ENCODE results near the gene NMUR2. TPM values are rescaled to one million over a fixed set of nuclear protein-coding genes. Genes with fewer than 3 reads are reported as not detected.

NMUR2 gene
- total and polyA plus RNA-seq, 5 donors from 2014 or later: not detected

GRCh38 chr5:152388610-152389009 is 16.5 kb downstream of the NMUR2 start:
- Mint-ChIP-seq H3K27ac (no peak overlapping the region), H3K36me3 (no peaks in the 10 kb centered on the region), H3K4me3 (no peak overlapping the region), H3K27me3 (no peaks in the 10 kb centered on the region), H3K9me3 (peaks cover 0 to 7% (median 0%) of the 10 kb centered on the region in 7 donors), H3K4me1 (no peaks in the 10 kb centered on the region)
- Histone ChIP-seq H3K27me3 (ENCODE audit: control insufficient read depth, insufficient read depth, low read length) (no peaks in the 10 kb centered on the region), H3K27ac (ENCODE audit: insufficient read depth, low read length, poor library complexity, severe bottlenecking) (no peak overlapping the region), H3K9me3 (ENCODE audit: control insufficient read depth in 2 of 2, low read length in 2 of 2) (no peaks in the 10 kb centered on the region), H3K36me3 (ENCODE audit: control insufficient read depth, insufficient read depth, low read length) (no peaks in the 10 kb centered on the region), H3K4me3 (ENCODE audit: low read depth, low read length) (no peak overlapping the region), H3K4me1 (ENCODE audit: control insufficient read depth, insufficient read depth, low read length, poor library complexity, severe bottlenecking) (no peaks in the 10 kb centered on the region)
- no peak for DNase-seq
- no peak for ATAC-seq (ENCODE audit: low read depth in 2 of 2)

DNA sequence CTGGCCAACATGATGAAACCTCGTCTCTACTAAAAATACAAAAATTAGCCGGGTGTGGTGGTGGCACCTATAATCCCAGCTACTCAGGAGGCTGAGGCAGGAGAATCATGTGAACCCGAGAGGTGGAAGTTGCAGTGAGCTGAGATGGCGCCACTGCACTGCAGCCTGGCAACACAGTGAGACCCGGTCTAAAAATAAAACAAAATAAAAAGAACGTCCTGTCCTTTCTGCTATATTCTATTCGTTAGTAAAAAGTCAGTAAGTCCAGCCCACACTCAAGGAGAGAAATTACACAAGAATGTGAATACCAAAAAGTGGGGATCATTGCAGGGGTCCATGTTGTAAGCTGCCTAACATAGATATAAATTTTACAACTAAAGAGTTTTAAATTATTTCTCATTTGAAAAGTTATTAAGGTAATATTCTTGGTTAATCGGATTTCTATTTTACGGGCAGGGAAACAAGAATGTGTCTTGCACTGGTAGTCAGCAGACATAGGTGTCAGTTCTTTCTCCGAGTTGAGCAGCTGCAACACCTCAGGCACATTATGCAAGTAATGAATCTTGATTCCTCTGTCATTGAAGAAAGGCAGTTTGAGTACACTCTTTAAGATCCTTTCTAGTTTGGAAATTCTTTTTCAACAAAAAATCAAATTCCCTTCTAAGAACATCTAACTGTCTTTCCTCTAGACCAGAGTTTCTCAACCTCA is 24.5 kb downstream of the NMUR2 start:
- H3K27ac ChIP-seq (ENCODE audit: insufficient read depth, low read length, poor library complexity, severe bottlenecking): no peak overlapping the region
- no peaks in the 10 kb centered on the region for H3K4me1 ChIP-seq (ENCODE audit: control insufficient read depth, insufficient read depth, low read length, poor library complexity, severe bottlenecking)
- peaks cover 0 to 6% (median 0%) of the 10 kb centered on the region in 7 donors for H3K9me3 Mint-ChIP-seq
- no peaks in the 10 kb centered on the region for H3K36me3 Mint-ChIP-seq
- H3K4me3 ChIP-seq (ENCODE audit: low read depth, low read length): no peak overlapping the region
- no peak for ATAC-seq (ENCODE audit: low read depth in 2 of 2)
- no peak for DNase-seq
- no peaks in the 10 kb centered on the region for H3K27me3 ChIP-seq (ENCODE audit: control insufficient read depth, insufficient read depth, low read length)
- H3K27me3 Mint-ChIP-seq: no peaks in the 10 kb centered on the region
- no peaks in the 10 kb centered on the region for H3K4me1 Mint-ChIP-seq
- no peak overlapping the region for H3K4me3 Mint-ChIP-seq
- H3K27ac Mint-ChIP-seq: no peak overlapping the region
- no peaks in the 10 kb centered on the region for H3K36me3 ChIP-seq (ENCODE audit: control insufficient read depth, insufficient read depth, low read length)
- H3K9me3 ChIP-seq (ENCODE audit: control insufficient read depth in 2 of 2, low read length in 2 of 2): no peaks in the 10 kb centered on the region

- Mint-ChIP-seq H3K27me3 (no peaks in the 10 kb centered on the region), H3K36me3 (no peaks in the 10 kb centered on the region), H3K4me3 (no peak overlapping the region), H3K4me1 (no peaks in the 10 kb centered on the region), H3K27ac (no peak overlapping the region), H3K9me3 (peaks cover 0 to 2% (median 0%) of the 10 kb centered on the region in 7 donors)
- H3K27me3 ChIP-seq (ENCODE audit: control insufficient read depth, insufficient read depth, low read length): no peaks in the 10 kb centered on the region
- H3K4me3 ChIP-seq (ENCODE audit: low read depth, low read length): no peak overlapping the region
- H3K4me1 ChIP-seq (ENCODE audit: control insufficient read depth, insufficient read depth, low read length, poor library complexity, severe bottlenecking): no peaks in the 10 kb centered on the region
- H3K27ac ChIP-seq (ENCODE audit: insufficient read depth, low read length, poor library complexity, severe bottlenecking): no peak overlapping the region
- no peaks in the 10 kb centered on the region for H3K36me3 ChIP-seq (ENCODE audit: control insufficient read depth, insufficient read depth, low read length)
- no peaks in the 10 kb centered on the region for H3K9me3 ChIP-seq (ENCODE audit: control insufficient read depth in 2 of 2, low read length in 2 of 2)
- no peak for DNase-seq
- no peak for ATAC-seq (ENCODE audit: low read depth in 2 of 2)
Measured at GRCh38 chr5:152379331-152379730, 25.7 kb downstream of the NMUR2 start.

DNA sequence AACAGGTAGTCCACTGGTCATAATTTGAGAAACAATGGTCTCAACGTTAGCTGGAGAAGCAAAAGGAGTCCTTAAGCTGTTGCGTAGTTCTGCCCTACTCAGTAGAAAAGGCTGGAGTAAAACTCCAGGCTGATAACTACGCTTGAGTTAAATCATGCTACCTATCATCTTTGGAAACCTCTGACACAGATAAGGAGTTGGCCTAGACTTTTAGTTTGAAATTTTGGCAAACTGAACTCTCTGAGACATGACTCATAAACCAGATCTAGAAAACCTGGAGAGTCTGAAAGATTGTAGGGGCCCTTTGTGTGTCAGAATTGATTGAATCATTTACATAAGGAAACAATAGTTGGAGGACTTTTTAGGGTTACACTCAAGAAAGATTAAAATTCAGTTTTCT is 26.3 kb downstream of the NMUR2 start:
- H3K9me3 Mint-ChIP-seq: peaks cover 0 to 2% (median 0%) of the 10 kb centered on the region in 7 donors
- no peaks in the 10 kb centered on the region for H3K36me3 Mint-ChIP-seq
- ATAC-seq (ENCODE audit: low read depth in 2 of 2): no peak

GRCh38 chr5:152376886-152377285 is 28.2 kb downstream of the NMUR2 start:
- H3K4me3 Mint-ChIP-seq: no peak overlapping the region
- no peak overlapping the region for H3K27ac Mint-ChIP-seq
- H3K4me1 Mint-ChIP-seq: no peaks in the 10 kb centered on the region
- H3K9me3 ChIP-seq (ENCODE audit: control insufficient read depth in 2 of 2, low read length in 2 of 2): no peaks in the 10 kb centered on the region
- no peak overlapping the region for H3K4me3 ChIP-seq (ENCODE audit: low read depth, low read length)
- no peaks in the 10 kb centered on the region for H3K27me3 Mint-ChIP-seq
- no peaks in the 10 kb centered on the region for H3K4me1 ChIP-seq (ENCODE audit: control insufficient read depth, insufficient read depth, low read length, poor library complexity, severe bottlenecking)
- no peaks in the 10 kb centered on the region for H3K36me3 Mint-ChIP-seq
- DNase-seq: no peak
- no peaks in the 10 kb centered on the region for H3K27me3 ChIP-seq (ENCODE audit: control insufficient read depth, insufficient read depth, low read length)
- H3K27ac ChIP-seq (ENCODE audit: insufficient read depth, low read length, poor library complexity, severe bottlenecking): no peak overlapping the region
- no peak for ATAC-seq (ENCODE audit: low read depth in 2 of 2)
- H3K36me3 ChIP-seq (ENCODE audit: control insufficient read depth, insufficient read depth, low read length): no peaks in the 10 kb centered on the region
- H3K9me3 Mint-ChIP-seq: no peaks in the 10 kb centered on the region

More for the DNA sequence above, 26.3 kb downstream of the NMUR2 start:
- H3K27me3 ChIP-seq (ENCODE audit: control insufficient read depth, insufficient read depth, low read length): no peaks in the 10 kb centered on the region
- no peaks in the 10 kb centered on the region for H3K36me3 ChIP-seq (ENCODE audit: control insufficient read depth, insufficient read depth, low read length)
- H3K4me3 ChIP-seq (ENCODE audit: low read depth, low read length): no peak overlapping the region
- H3K4me3 Mint-ChIP-seq: no peak overlapping the region
- H3K27ac Mint-ChIP-seq: no peak overlapping the region
- no peak overlapping the region for H3K27ac ChIP-seq (ENCODE audit: insufficient read depth, low read length, poor library complexity, severe bottlenecking)
- no peaks in the 10 kb centered on the region for H3K9me3 ChIP-seq (ENCODE audit: control insufficient read depth in 2 of 2, low read length in 2 of 2)
- no peak for DNase-seq
- H3K4me1 ChIP-seq (ENCODE audit: control insufficient read depth, insufficient read depth, low read length, poor library complexity, severe bottlenecking): no peaks in the 10 kb centered on the region
- H3K27me3 Mint-ChIP-seq: no peaks in the 10 kb centered on the region
- H3K4me1 Mint-ChIP-seq: no peaks in the 10 kb centered on the region

GRCh38 chr5:152374711-152375275 is 30.3 kb downstream of the NMUR2 start:
- H3K27ac Mint-ChIP-seq: no peak overlapping the region
- H3K36me3 Mint-ChIP-seq: no peaks in the 10 kb centered on the region
- H3K36me3 ChIP-seq (ENCODE audit: control insufficient read depth, insufficient read depth, low read length): no peaks in the 10 kb centered on the region
- H3K4me3 ChIP-seq (ENCODE audit: low read depth, low read length): no peak overlapping the region
- no peaks in the 10 kb centered on the region for H3K27me3 Mint-ChIP-seq
- no peaks in the 10 kb centered on the region for H3K9me3 Mint-ChIP-seq
- no peaks in the 10 kb centered on the region for H3K4me1 ChIP-seq (ENCODE audit: control insufficient read depth, insufficient read depth, low read length, poor library complexity, severe bottlenecking)
- H3K27ac ChIP-seq (ENCODE audit: insufficient read depth, low read length, poor library complexity, severe bottlenecking): no peak overlapping the region
- DNase-seq: no peak
- no peak overlapping the region for H3K4me3 Mint-ChIP-seq
- no peak for ATAC-seq (ENCODE audit: low read depth in 2 of 2)
- H3K9me3 ChIP-seq (ENCODE audit: control insufficient read depth in 2 of 2, low read length in 2 of 2): no peaks in the 10 kb centered on the region
- H3K4me1 Mint-ChIP-seq: no peaks in the 10 kb centered on the region
- H3K27me3 ChIP-seq (ENCODE audit: control insufficient read depth, insufficient read depth, low read length): no peaks in the 10 kb centered on the region

DNA sequence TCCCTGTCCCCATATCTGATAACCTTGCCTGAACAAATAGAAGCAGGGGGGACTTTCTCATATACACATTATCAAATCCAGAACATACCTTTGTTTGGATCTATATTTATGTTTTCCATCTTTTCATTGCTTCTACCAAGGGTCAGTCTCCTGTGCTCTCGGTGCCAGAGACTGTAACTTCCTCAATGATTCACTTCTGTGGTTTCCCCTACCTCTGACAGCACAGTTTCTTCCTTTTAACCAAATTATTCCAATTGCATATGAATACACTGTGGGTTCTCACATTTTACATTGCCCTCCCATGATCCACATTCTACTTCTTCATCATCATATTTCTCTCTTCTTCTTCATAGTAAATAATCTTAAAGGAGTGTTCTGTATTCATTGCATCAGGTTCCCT is 32.2 kb downstream of the NMUR2 start:
- Histone ChIP-seq H3K27ac (ENCODE audit: insufficient read depth, low read length, poor library complexity, severe bottlenecking) (no peak overlapping the region), H3K27me3 (ENCODE audit: control insufficient read depth, insufficient read depth, low read length) (no peaks in the 10 kb centered on the region), H3K36me3 (ENCODE audit: control insufficient read depth, insufficient read depth, low read length) (no peaks in the 10 kb centered on the region), H3K9me3 (ENCODE audit: control insufficient read depth in 2 of 2, low read length in 2 of 2) (no peaks in the 10 kb centered on the region), H3K4me1 (ENCODE audit: control insufficient read depth, insufficient read depth, low read length, poor library complexity, severe bottlenecking) (no peaks in the 10 kb centered on the region), H3K4me3 (ENCODE audit: low read depth, low read length) (no peak overlapping the region)
- no peak for ATAC-seq (ENCODE audit: low read depth in 2 of 2)
- no peak for DNase-seq
- Mint-ChIP-seq H3K36me3 (no peaks in the 10 kb centered on the region), H3K4me3 (no peak overlapping the region), H3K27ac (no peak overlapping the region), H3K4me1 (no peaks in the 10 kb centered on the region), H3K27me3 (no peaks in the 10 kb centered on the region), H3K9me3 (no peaks in the 10 kb centered on the region)

- no peaks in the 10 kb centered on the region for H3K4me1 ChIP-seq (ENCODE audit: control insufficient read depth, insufficient read depth, low read length, poor library complexity, severe bottlenecking)
- H3K9me3 ChIP-seq (ENCODE audit: control insufficient read depth in 2 of 2, low read length in 2 of 2): no peaks in the 10 kb centered on the region
- H3K4me3 ChIP-seq (ENCODE audit: low read depth, low read length): no peak overlapping the region
- no peak overlapping the region for H3K27ac ChIP-seq (ENCODE audit: insufficient read depth, low read length, poor library complexity, severe bottlenecking)
- no peaks in the 10 kb centered on the region for H3K36me3 Mint-ChIP-seq
- ATAC-seq (ENCODE audit: low read depth in 2 of 2) (no peak), DNase-seq (no peak)
- no peaks in the 10 kb centered on the region for H3K4me1 Mint-ChIP-seq
- H3K27me3 ChIP-seq (ENCODE audit: control insufficient read depth, insufficient read depth, low read length): no peaks in the 10 kb centered on the region
- no peaks in the 10 kb centered on the region for H3K36me3 ChIP-seq (ENCODE audit: control insufficient read depth, insufficient read depth, low read length)
- H3K27ac Mint-ChIP-seq: no peak overlapping the region
- peaks cover 4% of the 10 kb centered on the region for H3K27me3 Mint-ChIP-seq
- no peak overlapping the region for H3K4me3 Mint-ChIP-seq
- no peaks in the 10 kb centered on the region for H3K9me3 Mint-ChIP-seq
Measured at GRCh38 chr5:152369298-152369697, 35.8 kb downstream of the NMUR2 start.
